ENCODE data around the gene SLC24A4.

DNA sequence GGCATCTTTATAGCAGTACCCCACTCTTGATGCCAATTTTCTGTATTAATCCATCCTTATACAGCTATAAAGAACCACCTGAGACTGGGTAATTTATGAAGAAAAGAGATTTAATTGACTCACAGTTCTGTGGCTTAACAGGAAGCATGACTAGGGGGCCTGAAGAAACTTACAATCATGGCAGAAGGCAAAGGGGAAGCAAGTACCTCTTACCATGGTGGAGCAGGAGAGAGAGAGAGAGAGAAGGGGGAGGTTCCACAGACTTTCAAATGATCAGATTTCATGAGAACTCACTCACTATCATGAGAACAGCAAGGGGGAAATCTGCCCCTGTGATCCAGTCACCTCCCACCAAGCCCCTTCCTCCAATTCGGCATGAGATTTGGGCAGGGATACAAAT, 84.4 kb downstream of the SLC24A4 start:
- TF ChIP-seq TAF1 (IDR thresholded peaks at IDR 0.05; ENCODE audit: low read depth, low read length), result no peak
- no peak for TF ChIP-seq POLR2A (IDR thresholded peaks at IDR 0.05; ENCODE audit: low read depth, low read length)
- TF ChIP-seq POLR2AphosphoS5 (IDR thresholded peaks at IDR 0.05; ENCODE audit: low read depth, low read length), result no peak
